HFF-Myc (cell line): ENCODE results near the gene CMIP.

Experiments used
- DNase-seq: peaks from one replicate; pipeline ENCODE4 v3.0.0-alpha.2; 2011; ENCODE audit warnings: low read depth; ENCODE audit errors: extremely low read depth
- H3K4me3 ChIP-seq: replicated peaks from 2 replicates; pipeline ENCODE4 v1.5.1; 2011; ENCODE audit warnings: low read depth, mild to moderate bottlenecking, control low read depth, low read length
- CTCF ChIP-seq: IDR thresholded peaks from 2 replicates; pipeline ENCODE4 v1.5.1; 2012; ENCODE audit warnings: mild to moderate bottlenecking, low read depth, low read length, control low read depth; ENCODE audit errors: missing control alignments

Gene CMIP

GRCh38 chr16:81636298-81636993, 191.8 kb downstream of the CMIP start:
- no peak for DNase-seq
- no peak for TF ChIP-seq CTCF
- no peak overlapping the region for H3K4me3 ChIP-seq

DNA sequence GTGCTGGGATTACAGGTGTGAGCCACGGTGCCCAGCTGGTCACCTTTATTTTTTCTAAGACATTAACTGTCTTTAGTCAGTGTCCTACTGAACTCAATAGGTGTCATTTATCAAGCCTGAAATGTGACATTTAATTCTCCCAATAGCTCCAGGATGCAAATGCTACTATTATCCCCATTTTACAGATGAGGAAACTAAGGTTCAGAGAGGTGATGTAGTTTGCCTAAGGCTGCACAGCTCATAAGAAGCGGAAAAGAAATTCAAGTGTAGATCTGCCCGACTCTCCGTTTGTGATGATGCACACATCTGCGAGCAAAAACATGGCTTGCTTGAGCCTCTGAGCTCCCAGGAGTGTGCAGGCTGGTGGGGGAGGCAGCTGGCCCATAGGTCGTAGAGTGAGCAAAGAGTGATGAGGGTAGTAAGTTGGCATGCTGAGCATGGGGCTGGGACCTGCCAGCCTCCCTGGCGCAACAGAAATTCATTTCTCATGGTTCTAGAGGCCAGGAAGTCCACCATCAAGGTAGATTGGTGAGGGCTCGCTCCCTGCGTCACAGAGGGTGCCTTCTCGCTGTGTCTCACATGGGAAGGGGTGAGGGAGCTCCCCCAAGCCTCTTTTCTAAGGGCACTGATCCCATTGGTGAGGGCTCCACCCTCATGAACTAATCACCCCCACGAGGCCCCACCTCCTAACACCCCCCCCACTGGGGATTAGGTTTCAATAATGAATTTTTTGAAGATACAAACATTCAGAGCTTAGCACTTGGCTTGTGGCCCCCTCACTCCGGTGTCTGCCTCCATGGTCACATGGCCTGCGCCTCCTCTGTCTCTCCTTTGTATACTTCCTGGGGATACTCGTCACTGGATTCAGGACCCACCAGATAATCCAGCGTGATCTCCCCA, 193.0 kb downstream of the CMIP start:
- no peak for DNase-seq

GRCh38 chr16:81638286-81638945, 193.8 kb downstream of the CMIP start:
- no peak overlapping the region for H3K4me3 ChIP-seq
- TF ChIP-seq CTCF = no peak
- DNase-seq = no peak

More for the DNA sequence above, 193.0 kb downstream of the CMIP start:
- H3K4me3 ChIP-seq = no peak overlapping the region
- no peak for TF ChIP-seq CTCF

DNA sequence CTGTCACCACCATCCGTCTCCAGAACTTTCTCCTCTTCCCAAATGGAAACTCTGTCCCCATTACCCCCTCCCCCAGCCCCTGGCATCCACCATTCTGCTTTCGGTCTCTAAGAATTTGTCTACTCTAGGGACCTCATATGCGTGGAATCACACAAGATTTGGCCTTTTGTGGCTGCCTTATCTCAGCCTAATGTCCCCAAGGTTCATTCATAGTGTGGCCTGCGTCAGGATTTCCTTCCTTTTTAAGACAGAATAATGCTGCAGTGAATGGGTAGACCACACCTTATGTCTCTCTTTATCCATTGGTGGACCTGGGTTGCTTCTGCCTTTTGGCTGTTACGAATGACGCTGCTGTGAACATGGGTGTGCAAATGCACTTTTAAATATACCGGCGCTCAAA, 194.7 kb downstream of the CMIP start:
- DNase-seq = no peak
- H3K4me3 ChIP-seq = no peak overlapping the region
- TF ChIP-seq CTCF = no peak

DNA sequence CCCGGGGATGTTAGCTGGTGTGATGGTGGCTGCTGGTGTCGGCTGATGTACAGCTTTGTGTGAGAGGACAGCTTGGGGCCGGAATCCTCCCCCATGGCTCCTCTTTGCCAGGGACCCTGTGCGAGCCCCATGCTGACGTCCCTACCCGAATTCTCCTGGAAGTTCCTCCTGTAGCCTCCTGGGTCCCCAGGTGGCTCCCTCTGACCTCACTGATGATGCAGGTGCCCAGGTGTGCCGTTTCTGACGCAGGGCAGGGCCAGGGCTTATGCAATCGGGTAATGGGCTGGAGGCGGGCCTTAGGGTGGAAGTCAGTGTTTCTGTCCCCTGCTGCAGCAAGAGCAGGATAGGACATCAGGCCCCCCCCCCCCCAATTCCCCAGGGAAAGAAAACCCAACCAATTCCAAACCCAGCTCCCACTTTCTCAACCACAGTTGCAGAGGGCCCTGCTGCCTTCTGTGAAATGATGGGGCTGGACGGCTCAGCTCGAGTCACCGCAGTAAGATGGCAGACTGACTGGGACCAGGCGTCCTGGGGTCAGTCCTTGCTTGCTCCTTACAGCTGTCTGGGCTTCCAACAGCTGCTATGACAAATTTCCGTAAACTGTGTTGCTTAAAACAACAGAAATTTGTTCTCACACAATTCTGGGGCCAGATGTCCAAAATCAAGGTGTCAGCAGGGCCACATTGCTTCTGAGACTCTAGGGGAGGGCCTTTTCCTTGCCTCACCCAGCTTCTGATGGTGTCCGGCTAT, 195.5 kb downstream of the CMIP start:
- no peak for DNase-seq
- no peak for TF ChIP-seq CTCF
- H3K4me3 ChIP-seq = no peak overlapping the region

GRCh38 chr16:81640681-81641070, 196.1 kb downstream of the CMIP start:
- no peak for TF ChIP-seq CTCF
- no peak for DNase-seq
- no peak overlapping the region for H3K4me3 ChIP-seq
